NCI-H2029 (cell line): ENCODE data around the gene MARCHF2.

Experiments
- DNase-seq: peaks from one replicate; lab custom pipeline; 2025; lab: John Stamatoyannopoulos, UW

MARCHF2 gene

DNA sequence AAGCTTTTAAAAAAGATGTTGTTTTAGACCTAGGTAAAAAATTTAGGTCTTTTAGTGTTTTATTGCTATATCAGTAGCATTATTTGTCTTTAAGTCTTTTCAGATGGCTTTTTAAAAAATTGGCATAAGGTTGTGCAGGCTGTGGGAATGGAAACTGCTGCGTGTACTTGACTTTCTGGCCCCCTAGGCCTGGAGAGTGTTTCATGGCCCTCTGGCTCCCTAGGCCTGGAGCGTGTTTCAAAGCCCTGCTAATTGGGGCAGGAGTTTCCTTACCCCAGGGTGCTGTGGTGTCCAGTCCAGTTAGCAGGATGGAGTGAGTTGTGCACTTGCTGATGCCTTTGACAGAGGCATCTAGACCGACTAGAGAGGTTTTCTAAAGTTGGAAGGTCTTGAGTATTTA is 65.5 kb downstream of the MARCHF2 start:
- no peak for DNase-seq

- no peak for DNase-seq
These were observed 68.1 kb downstream of the MARCHF2 start for GRCh38 chr19:8481201-8481600.

DNA sequence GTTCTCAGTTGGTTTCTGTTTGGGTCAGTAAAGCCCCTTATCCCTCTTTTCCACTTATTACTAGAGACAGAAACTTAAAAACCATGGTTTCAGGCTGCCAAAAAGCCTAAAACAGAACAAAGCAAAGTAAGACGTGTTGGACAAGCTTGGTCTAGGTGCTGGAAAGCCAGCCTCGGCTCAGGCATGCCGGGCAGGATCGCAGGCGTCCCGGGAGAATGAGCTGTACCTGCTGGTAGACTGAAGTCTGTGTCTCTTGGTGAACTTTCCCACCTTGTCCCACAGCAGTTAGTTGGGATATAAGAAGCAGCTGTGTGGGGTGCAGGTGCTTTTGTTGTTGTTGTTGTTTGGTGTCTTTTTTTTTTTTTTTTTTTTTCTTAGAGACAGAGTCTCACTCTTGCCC is 68.5 kb downstream of the MARCHF2 start:
- no peak for DNase-seq

DNA sequence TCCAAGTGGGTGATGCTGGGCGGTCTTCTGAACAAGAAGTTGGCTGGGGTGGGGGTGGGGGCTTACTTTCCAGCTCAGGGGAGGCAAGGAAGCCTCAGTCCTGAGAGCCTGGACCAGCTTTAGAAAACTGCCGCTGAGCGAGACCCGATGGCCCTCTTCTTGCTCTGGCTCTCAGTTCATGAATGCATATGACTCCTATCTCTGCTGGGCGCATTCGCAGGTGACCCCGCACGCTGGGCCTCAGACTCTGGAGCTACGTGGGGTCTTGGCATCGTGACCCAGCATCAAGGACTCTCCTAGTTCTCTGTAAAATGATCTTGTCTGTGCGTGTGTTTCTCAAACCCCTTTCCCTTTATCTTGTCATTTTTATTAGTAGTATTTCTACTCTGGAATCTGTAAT is 69.6 kb downstream of the MARCHF2 start:
- no peak for DNase-seq

DNA sequence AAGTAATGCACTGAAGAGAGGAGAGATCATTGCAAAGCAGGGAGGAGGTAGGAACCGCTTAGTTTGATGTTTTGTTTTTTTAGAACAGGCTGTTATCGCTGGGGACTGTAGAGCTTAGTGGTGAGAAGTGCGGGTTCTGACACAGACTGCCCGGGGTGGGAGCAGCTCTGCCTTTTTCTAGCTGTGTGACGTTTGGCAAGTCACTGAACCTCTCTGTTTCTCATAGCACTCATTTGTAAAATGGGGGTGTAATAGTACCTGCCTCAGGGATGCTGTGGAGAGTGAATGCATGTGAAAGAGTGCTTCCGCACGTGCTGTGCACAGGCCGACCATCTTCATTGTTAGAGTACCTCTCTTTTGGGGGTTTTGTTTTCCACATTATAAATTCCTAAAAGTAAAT is 70.1 kb downstream of the MARCHF2 start:
- no peak for DNase-seq

- no peak for DNase-seq
These were observed 71.3 kb downstream of the MARCHF2 start for GRCh38 chr19:8484331-8484894.

DNA sequence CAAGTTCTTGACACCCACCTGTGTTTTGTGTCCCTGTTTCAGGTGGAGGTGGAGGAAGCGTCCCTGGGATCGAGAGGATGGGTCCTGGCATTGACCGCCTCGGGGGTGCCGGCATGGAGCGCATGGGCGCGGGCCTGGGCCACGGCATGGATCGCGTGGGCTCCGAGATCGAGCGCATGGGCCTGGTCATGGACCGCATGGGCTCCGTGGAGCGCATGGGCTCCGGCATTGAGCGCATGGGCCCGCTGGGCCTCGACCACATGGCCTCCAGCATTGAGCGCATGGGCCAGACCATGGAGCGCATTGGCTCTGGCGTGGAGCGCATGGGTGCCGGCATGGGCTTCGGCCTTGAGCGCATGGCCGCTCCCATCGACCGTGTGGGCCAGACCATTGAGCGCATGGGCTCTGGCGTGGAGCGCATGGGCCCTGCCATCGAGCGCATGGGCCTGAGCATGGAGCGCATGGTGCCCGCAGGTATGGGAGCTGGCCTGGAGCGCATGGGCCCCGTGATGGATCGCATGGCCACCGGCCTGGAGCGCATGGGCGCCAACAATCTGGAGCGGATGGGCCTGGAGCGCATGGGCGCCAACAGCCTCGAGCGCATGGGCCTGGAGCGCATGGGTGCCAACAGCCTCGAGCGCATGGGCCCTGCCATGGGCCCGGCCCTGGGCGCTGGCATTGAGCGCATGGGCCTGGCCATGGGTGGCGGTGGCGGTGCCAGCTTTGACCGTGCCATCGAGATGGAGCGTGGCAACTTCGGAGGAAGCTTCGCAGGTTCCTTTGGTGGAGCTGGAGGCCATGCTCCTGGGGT is 72.7 kb downstream of the MARCHF2 start:
- DNase-seq, result no peak

- DNase-seq, result no peak
These were observed 73.6 kb downstream of the MARCHF2 start for GRCh38 chr19:8486661-8487136.

GRCh38 chr19:8487137-8487851 is 74.2 kb downstream of the MARCHF2 start:
- no peak for DNase-seq

GRCh38 chr19:8488365-8488764 is 75.3 kb downstream of the MARCHF2 start:
- no peak for DNase-seq
